ENCODE data around the gene MSMP.

- no peak for TF ChIP-seq CTCF (IDR thresholded peaks at IDR 0.05)
- TF ChIP-seq POLR2A (IDR thresholded peaks at IDR 0.05), result no peak
These were observed 4.5 kb upstream of the MSMP start for GRCh38 chr9:35758475-35759050.
